AG10803 (cell line): ENCODE results near the gene TMEM220.
A peak's percentile ranks its signal among the peaks of the same experiment; 100 is the strongest.

Source experiments
- DNase-seq: peaks from one replicate; pipeline ENCODE4 v3.0.0; 2010; ENCODE audit warnings: low read depth
- H3K4me3 ChIP-seq: 2 replicates; pipeline ENCODE4 v1.5.1; 2011; ENCODE audit warnings: mild to moderate bottlenecking, low read length, control low read depth
- CTCF ChIP-seq: conservative IDR thresholded peaks from 2 replicates; pipeline ENCODE4 v1.5.1; 2011; ENCODE audit warnings: mild to moderate bottlenecking, low read length, control low read depth, inconsistent platforms

Gene TMEM220

DNA sequence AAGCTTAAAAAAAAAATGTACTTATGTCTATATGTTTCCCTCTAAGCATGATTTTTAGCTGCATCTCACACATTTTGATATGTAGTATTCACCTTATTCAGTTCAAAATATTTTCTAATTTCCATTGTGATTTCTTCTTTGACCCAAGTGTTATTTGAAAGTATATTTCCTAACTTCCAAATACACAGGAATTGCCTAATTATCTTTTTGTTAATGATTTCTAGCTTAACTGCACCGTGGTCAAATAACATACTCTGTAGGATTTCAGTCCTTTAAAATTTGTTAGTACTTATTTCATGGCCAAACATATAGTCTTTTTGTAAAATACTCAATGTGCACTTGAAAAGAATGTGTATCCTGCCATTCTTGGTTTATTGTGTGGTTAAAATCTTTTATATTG lies 11.3 kb downstream of the TMEM220 start:
- no peak overlapping the region for H3K4me3 ChIP-seq
- TF ChIP-seq CTCF = no peak
- no peak for DNase-seq

- no peak for TF ChIP-seq CTCF
- DNase-seq = no peak
- no peak overlapping the region for H3K4me3 ChIP-seq
These were observed 13.6 kb downstream of the TMEM220 start for GRCh38 chr17:10716218-10716617.

DNA sequence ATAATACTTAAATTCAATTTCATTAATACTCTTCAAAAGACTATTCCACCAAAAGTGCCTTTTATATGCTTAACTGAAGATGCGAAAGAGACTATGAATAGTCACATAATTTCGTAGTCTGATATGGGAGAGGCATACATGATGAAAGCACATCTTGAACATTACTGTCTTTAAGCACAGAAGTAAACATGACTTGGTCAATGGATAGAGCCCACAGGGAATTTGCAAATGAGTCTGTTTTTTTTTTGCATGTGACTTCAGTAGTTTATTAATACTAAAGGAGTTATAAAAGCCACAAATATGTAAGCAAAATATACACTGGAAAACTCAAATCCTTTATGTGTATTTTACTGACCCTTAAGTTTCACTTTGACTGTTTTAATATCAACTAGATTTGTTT lies 16.5 kb downstream of the TMEM220 start:
- DNase-seq = no peak
- H3K4me3 ChIP-seq = no peak overlapping the region
- TF ChIP-seq CTCF = no peak

DNA sequence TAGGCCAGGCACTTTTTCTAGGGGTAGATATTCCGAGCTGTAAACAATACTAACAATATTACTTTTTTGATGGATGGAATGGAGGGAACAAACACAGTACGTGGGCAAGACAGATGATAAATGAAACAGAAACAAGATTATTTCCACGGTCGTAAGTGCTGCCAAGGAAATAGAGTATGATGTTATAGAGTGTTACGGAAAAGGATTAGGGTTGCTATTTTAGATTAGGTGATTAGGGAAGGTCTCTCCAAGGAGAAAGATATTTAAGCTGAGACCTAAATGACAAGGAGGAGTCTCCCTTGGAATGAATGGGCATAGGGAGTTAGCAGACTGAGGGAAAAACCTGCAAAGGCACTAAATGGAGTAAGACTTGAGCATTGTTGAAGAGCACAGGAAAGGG lies 24.1 kb downstream of the TMEM220 start:
- TF ChIP-seq CTCF = no peak
- DNase-seq = no peak
- H3K4me3 ChIP-seq = no peak overlapping the region

DNA sequence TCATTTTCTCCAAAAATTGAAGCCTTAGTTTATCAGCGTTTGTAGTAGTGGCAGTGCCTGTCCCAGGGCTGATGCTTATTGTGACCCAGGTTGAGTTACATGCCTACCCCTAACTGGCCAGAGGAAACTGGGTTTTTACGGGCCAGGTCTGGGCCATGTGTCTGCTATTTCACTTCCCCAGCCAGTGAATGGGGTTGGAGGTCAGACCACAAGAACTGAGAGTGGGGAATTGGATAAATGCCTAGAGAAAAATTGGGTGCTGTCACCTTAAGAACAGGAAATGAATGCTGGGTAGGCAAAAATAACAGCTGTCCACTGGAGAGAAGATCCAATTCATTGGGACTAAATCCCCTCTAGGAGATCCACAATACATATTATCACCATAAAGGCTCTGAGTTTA lies 27.2 kb downstream of the TMEM220 start:
- no peak for TF ChIP-seq CTCF
- H3K4me3 ChIP-seq = no peak overlapping the region
- DNase-seq = peak; percentile 22

DNA sequence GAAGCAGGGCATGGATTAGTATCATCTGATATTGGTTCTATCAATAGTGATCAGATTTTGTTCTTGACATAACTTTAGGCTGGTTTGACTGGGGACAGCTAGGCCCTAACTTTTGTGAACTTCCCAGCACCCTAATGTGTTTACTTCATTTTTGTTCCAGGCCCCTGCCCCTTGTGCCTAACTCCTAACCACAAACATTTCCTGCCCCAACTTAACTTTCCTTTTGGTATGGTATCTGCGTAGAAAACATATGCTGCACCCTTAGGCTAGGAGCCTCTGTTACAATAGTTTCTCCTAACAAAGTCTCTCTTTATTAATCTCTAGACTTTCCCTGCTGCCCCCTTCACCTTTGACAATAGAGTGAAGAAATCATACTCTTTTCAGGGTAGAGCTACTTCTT lies 30.0 kb downstream of the TMEM220 start:
- no peak overlapping the region for H3K4me3 ChIP-seq
- peak; percentile 45 for DNase-seq
- no peak for TF ChIP-seq CTCF

DNA sequence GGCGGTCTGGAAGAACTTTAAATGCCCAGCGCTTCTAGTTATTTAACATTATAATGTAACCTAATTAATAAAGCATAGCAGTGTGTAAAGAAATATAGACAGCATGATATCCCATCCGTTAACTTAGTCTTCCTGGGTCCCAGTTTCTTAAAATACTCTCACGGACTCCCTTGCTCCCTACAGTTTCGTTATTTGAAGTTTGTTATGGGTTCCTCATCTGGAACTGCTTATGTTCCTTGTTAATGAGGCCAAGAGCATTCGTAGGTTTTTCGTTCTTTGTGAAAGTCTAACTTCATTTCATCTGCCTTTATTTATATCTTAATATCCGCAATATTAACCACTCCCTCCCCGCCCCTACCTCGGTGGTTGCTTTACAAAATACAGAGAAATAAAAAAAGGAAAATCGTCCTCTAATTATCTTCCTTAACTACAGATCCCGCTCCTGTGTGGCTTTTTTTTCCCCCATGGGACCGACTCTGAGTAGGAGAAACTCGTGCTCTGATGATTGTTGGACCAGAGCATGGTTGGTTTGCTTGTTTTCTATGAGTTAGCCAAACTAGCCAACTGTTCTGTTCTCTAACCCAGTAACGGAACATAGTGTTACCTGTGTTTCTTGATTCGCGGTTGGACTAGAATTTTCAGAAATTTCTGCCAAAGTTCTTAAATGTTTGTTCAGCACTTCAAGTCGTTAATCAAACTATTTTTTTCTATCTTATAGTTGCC lies 31.6 kb downstream of the TMEM220 start:
- DNase-seq = peak; percentile 41
- peak overlapping the region; percentile 94 for H3K4me3 ChIP-seq
- TF ChIP-seq CTCF = no peak
